Liver (tissue), 3 donors: Measurements from ENCODE around the gene RAB6B.
"Not testable (repeated sequence)": the region's sequence is repeated elsewhere in the genome, so short reads cannot be mapped to it uniquely, and the experiment has no call there.

ENCODE experiments used
- ATF3 ChIP-seq: IDR thresholded peaks from 2 replicates; pipeline ENCODE4 v1.6.1; 2016; ENCODE audit warnings: antibody characterized with exemption
- CTCF ChIP-seq: fragments of 150-350 bp; IDR thresholded peaks from 2 replicates; pipeline ENCODE4 v1.5.1; 2017; ENCODE audit warnings: improper control_type of control experiment, low read depth, low read length; ENCODE audit not compliant: missing input control
- EGR1 ChIP-seq, 2 donors: IDR thresholded peaks; 2 replicates each; pipeline ENCODE4 v1.6.1; 2016 to 2018; ENCODE audit warnings: antibody characterized with exemption in 2 of 2, low read depth in 2 of 2
- GABPA ChIP-seq, 2 donors: IDR thresholded peaks in 1 of 2; conservative IDR thresholded peaks in 1 of 2; 2 replicates each; pipeline ENCODE4 v1.6.1; 2016; ENCODE audit warnings: antibody characterized with exemption in 2 of 2, mild to moderate bottlenecking in 1 of 2, moderate library complexity in 1 of 2
- JUND ChIP-seq, 2 donors: IDR thresholded peaks; 2 replicates each; pipeline ENCODE4 v1.6.1; 2016; ENCODE audit warnings: antibody characterized with exemption in 2 of 2
- MAX ChIP-seq: IDR thresholded peaks from 2 replicates; pipeline ENCODE4 v1.6.1; 2016; ENCODE audit warnings: antibody characterized with exemption
- RAD21 ChIP-seq, 2 donors: IDR thresholded peaks; 2 replicates each; pipeline ENCODE4 v1.6.1; 2016; ENCODE audit warnings: antibody characterized with exemption in 2 of 2, mild to moderate bottlenecking in 2 of 2
- TAF1 ChIP-seq: conservative IDR thresholded peaks from 2 replicates; pipeline ENCODE4 v1.6.1; 2016; ENCODE audit warnings: antibody characterized with exemption, mild to moderate bottlenecking
- ZBTB33 ChIP-seq: IDR thresholded peaks from 2 replicates; pipeline ENCODE4 v1.6.1; 2016; ENCODE audit warnings: antibody characterized with exemption
- donor health status: healthy.
- donor health status: healthy.

GRCh38 chr3:133780756-133781155 is 114.9 kb downstream of the RAB6B start:
- TF ChIP-seq JUND (IDR thresholded peaks at IDR 0.05) = peak in 1 of 2 donors; percentile 34
- not testable (repeated sequence) for TF ChIP-seq CTCF; TAF1; MAX; ZBTB33; ATF3; EGR1 (IDR thresholded peaks at IDR 0.05; ENCODE audit: low read depth in 2 of 2); GABPA (IDR thresholded peaks at IDR 0.05 in 1 of 2, conservative IDR thresholded peaks at IDR 0.05 in 1 of 2); RAD21 (IDR thresholded peaks at IDR 0.05)
